HL-60 (cell line): ENCODE data around the gene NUBPL.

ENCODE experiments used
- DNase-seq, 2 experiments: peaks; one replicate each; pipeline ENCODE4 v3.0.0-alpha.2; 2010 to 2020; ENCODE audit warnings: low read depth in 1 of 2, low spot score in 1 of 2
- H3K27ac ChIP-seq: fragments of 250-450 bp; sonication (Bioruptor Pico); replicated peaks from 2 replicates; pipeline ENCODE4 v1.5.1; 2020; ENCODE audit warnings: mild to moderate bottlenecking, moderate library complexity
- H3K27me3 ChIP-seq: fragments of 250-450 bp; sonication (Bioruptor Pico); 2 replicates; pipeline ENCODE4 v1.5.1; 2021; ENCODE audit warnings: mild to moderate bottlenecking, moderate library complexity; ENCODE audit not compliant: insufficient read depth, poor library complexity, severe bottlenecking
- H3K4me3 ChIP-seq: replicated peaks from 2 replicates; pipeline ENCODE4 v1.5.1; 2011; ENCODE audit warnings: mild to moderate bottlenecking, control low read depth, low read length; ENCODE audit not compliant: insufficient read depth
- CTCF ChIP-seq: IDR thresholded peaks from one replicate; pipeline ENCODE4 v1.5.1; 2011; ENCODE audit warnings: low read length, control low read depth, inconsistent platforms; ENCODE audit not compliant: insufficient read depth
- GABPA ChIP-seq: IDR thresholded peaks from 2 replicates; pipeline ENCODE4 v1.6.1; 2012; ENCODE audit warnings: low read depth
- POLR2AphosphoS5 ChIP-seq: IDR thresholded peaks from 2 replicates; pipeline ENCODE4 v1.6.1; 2012; ENCODE audit warnings: low read depth
- REST ChIP-seq: IDR thresholded peaks from 2 replicates; pipeline ENCODE4 v1.6.1; 2012; ENCODE audit warnings: low read depth; ENCODE audit not compliant: insufficient replicate concordance
- SPI1 ChIP-seq: IDR thresholded peaks from 2 replicates; pipeline ENCODE4 v1.6.1; 2012; ENCODE audit warnings: low read depth, mild to moderate bottlenecking, borderline replicate concordance

Gene NUBPL

GRCh38 chr14:31894351-31894750 lies 333.1 kb downstream of the NUBPL start:
- H3K27ac ChIP-seq, result no peak overlapping the region
- H3K4me3 ChIP-seq, result no peak overlapping the region
- no peaks in the 10 kb centered on the region for H3K27me3 ChIP-seq
- no peak for DNase-seq
- TF ChIP-seq POLR2AphosphoS5, result no peak
- TF ChIP-seq CTCF, result no peak
- TF ChIP-seq REST, result no peak
- no peak for TF ChIP-seq GABPA
- no peak for TF ChIP-seq SPI1

- Histone ChIP-seq H3K4me3 (no peak overlapping the region), H3K27me3 (no peaks in the 10 kb centered on the region), H3K27ac (no peak overlapping the region)
- DNase-seq, result no peak
- TF ChIP-seq POLR2AphosphoS5, result no peak
- TF ChIP-seq CTCF, result no peak
- TF ChIP-seq SPI1, result no peak
- no peak for TF ChIP-seq REST
- TF ChIP-seq GABPA, result no peak
These were observed 334.0 kb downstream of the NUBPL start for GRCh38 chr14:31895206-31895605.

GRCh38 chr14:31895646-31896045 lies 334.4 kb downstream of the NUBPL start:
- no peak for DNase-seq
- TF ChIP-seq CTCF (no peak), SPI1 (no peak), REST (no peak), GABPA (no peak), POLR2AphosphoS5 (no peak)
- no peak overlapping the region for H3K4me3 ChIP-seq
- no peaks in the 10 kb centered on the region for H3K27me3 ChIP-seq
- no peak overlapping the region for H3K27ac ChIP-seq
